ENCODE data around the gene ITPR1.

DNA sequence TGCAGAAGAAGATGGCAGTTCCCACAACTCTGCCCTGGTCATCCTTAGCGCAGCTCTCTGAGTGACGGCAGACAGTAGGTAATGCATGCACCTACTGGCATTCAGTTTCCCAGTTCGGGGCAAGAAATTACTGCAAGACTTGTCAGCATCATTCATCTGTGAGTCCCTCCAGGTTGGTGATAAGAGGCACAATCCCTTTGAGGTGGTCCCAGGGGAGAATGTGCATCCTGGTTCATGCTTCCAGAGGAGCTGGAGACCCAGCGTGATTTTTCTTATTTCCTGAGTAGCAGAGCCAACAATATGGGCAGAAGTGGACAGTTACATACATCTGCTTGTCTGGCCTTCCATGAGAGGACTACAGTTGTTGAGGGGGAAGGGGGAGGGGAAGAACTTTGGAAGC, 250.2 kb downstream of the ITPR1 start:
- TF ChIP-seq, protein P1, sequence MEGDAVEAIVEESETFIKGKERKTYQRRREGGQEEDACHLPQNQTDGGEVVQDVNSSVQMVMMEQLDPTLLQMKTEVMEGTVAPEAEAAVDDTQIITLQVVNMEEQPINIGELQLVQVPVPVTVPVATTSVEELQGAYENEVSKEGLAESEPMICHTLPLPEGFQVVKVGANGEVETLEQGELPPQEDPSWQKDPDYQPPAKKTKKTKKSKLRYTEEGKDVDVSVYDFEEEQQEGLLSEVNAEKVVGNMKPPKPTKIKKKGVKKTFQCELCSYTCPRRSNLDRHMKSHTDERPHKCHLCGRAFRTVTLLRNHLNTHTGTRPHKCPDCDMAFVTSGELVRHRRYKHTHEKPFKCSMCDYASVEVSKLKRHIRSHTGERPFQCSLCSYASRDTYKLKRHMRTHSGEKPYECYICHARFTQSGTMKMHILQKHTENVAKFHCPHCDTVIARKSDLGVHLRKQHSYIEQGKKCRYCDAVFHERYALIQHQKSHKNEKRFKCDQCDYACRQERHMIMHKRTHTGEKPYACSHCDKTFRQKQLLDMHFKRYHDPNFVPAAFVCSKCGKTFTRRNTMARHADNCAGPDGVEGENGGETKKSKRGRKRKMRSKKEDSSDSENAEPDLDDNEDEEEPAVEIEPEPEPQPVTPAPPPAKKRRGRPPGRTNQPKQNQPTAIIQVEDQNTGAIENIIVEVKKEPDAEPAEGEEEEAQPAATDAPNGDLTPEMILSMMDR (IDR thresholded peaks at IDR 0.05) = no peak
- TF ChIP-seq POLR2AphosphoS5 (IDR thresholded peaks at IDR 0.05) = no peak
